ENCODE results near the gene KCNIP2.
A peak's percentile ranks its signal among the peaks of the same experiment; 100 is the strongest.

KCNIP2 gene

GRCh38 chr10:101843032-101844021, at the start of gene KCNIP2:
Gene KCNIP2 (minus strand): TSS chr10:101843800. CDS start chr10:101843568, 232 bp downstream.
- TF ChIP-seq CTCF (IDR thresholded peaks at IDR 0.05; ENCODE audit: low read depth, low read length) = peak; percentile 37
- peak within 1 kb of the TSS in 1 of 2 donors; percentile 17 for H3K4me3 ChIP-seq (replicated peaks in 1 of 2; ENCODE audit: low read depth in 2 of 2, low read length in 2 of 2)
- DNase-seq (ENCODE audit: low read depth in 2 of 2) = peak in 1 of 2 donors; percentile 8

GRCh38 chr10:101892782-101893391, 49.3 kb upstream of the KCNIP2 start:
- no peak for DNase-seq (ENCODE audit: low read depth in 2 of 2)
- TF ChIP-seq CTCF (IDR thresholded peaks at IDR 0.05; ENCODE audit: low read depth, low read length) = no peak
- H3K4me3 ChIP-seq (replicated peaks in 1 of 2; ENCODE audit: low read depth in 2 of 2, low read length in 2 of 2) = no peak overlapping the region

- DNase-seq (ENCODE audit: low read depth in 2 of 2) = peak; percentile 87 to 88
- peak; percentile 91 for TF ChIP-seq CTCF (IDR thresholded peaks at IDR 0.05; ENCODE audit: low read depth, low read length)
- H3K4me3 ChIP-seq (replicated peaks in 1 of 2; ENCODE audit: low read depth in 2 of 2, low read length in 2 of 2) = no peak overlapping the region
Observed at GRCh38 chr10:101889256-101890210, 45.9 kb upstream of the KCNIP2 start.

GRCh38 chr10:101888251-101888949, 44.8 kb upstream of the KCNIP2 start:
- no peak for TF ChIP-seq CTCF (IDR thresholded peaks at IDR 0.05; ENCODE audit: low read depth, low read length)
- no peak overlapping the region for H3K4me3 ChIP-seq (replicated peaks in 1 of 2; ENCODE audit: low read depth in 2 of 2, low read length in 2 of 2)
- DNase-seq (ENCODE audit: low read depth in 2 of 2) = no peak

- no peak for DNase-seq (ENCODE audit: low read depth in 2 of 2)
- H3K4me3 ChIP-seq (replicated peaks in 1 of 2; ENCODE audit: low read depth in 2 of 2, low read length in 2 of 2) = no peak overlapping the region
- no peak for TF ChIP-seq CTCF (IDR thresholded peaks at IDR 0.05; ENCODE audit: low read depth, low read length)
Observed at GRCh38 chr10:101887775-101888174, 44.2 kb upstream of the KCNIP2 start.
